Activated T-cell treated with anti-CD3 and anti-CD28 coated beads for 48 hours (primary cell): Measurements from ENCODE around the gene EFCAB11.
A peak's percentile ranks its signal among the peaks of the same experiment; 100 is the strongest.

Experiments used
- DNase-seq: peaks from one replicate; pipeline ENCODE4 v3.0.0-alpha.2; 2020; ENCODE audit warnings: low read depth

The EFCAB11 gene

GRCh38 chr14:89954070-89955021, at the start of gene EFCAB11:
Gene EFCAB11, minus strand, starts transcription at chr14:89954730. Its CDS starts 70 bp downstream, at chr14:89954660.
- peak; percentile 92 for DNase-seq

GRCh38 chr14:90003526-90004307, 49.2 kb upstream of the EFCAB11 start:
- DNase-seq = no peak

DNA sequence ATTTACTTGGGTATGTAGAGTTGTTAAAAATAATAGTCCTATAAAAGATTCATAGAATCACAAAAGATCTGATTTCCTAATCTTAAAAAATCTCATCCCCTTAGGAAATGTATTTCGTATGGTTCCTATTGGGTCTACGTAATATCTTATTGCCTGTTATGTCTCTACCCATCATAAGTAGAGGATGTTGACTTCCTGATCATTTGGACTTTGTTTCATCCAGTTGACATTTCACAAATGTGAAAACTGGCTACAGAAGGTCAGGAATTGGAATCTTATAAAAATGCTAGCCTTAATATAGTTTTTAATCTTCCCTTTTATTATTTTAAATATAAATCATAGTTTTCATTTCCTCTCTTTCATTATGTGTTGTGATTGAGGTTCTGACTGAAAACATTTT, 46.4 kb upstream of the EFCAB11 start:
- DNase-seq = no peak

GRCh38 chr14:89996963-89997362, 42.4 kb upstream of the EFCAB11 start:
- no peak for DNase-seq

DNA sequence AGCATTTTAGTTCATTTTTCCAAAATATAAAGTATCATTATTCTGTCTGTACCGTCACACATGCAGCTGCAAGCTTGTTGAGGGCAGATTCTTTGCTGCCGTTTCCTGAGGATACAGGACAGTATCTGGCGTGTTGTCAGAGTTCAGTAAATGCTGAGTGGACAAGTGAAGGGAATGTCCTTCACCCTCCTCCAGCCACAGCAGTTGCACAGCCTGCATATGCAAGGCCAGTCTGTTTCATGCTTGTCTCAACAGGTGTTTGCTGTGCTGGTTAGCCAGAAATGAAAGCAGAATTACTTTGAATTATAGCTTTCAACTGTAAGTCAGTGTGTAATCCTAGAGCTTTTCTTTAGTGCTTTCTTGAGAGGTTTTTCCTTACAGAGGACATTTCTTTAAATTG, 37.7 kb upstream of the EFCAB11 start:
- DNase-seq = no peak

- no peak for DNase-seq
Measured at GRCh38 chr14:89990623-89991275, 36.2 kb upstream of the EFCAB11 start.

DNA sequence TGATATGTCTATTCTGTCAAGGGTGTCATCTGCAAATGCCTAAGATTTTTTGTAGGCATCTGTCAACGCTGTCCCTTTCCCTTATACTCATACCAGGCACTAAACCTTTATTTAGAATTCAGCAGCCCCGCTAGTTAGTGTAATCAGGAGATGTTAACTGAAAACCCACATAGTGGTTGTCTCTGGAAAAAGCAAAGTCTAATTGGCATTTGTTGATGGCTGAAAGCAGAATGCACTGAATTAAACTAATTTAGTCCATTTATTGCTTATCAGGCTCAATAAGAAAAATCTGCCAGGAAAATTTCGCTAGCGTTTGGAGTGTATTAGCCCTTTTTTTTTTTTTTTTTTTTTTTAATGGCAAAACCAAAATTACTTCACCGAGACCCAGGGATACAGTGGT, 35.7 kb upstream of the EFCAB11 start:
- DNase-seq = no peak

DNA sequence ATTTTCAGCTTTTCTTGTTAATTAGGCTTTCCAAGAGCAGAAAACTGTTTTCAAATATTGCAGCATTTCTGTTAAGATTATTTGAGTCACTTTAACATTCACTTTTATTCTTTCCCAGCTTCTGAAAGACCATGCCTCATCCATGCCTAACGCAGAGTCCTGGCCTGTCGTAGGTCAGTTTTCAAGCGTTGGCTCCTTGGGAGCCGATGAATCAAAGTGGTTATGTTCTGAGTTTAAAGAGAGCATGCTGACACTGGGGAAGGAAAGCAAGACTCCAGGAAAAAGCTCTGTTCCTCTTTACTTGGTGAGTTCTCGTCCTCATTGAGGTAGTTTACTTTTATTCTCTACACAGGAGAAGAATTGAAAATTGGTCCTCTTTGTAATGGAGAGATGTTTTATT, 34.3 kb upstream of the EFCAB11 start:
- no peak for DNase-seq

DNA sequence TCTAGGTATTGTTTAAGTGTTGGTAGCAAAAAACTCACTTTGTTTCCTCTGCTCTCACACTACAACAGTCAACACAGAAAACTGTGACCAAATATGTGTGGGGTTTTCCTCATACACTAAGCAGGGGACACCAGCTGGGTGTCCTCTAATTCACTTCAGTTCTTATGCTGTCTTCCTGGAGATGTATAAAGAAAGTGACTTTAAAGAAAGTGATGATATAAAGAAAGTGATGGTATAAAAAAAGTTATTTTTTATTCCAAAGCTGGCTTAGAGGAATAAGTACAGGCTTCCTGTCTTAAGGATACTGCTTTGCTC, 32.6 kb upstream of the EFCAB11 start:
- DNase-seq = no peak

DNA sequence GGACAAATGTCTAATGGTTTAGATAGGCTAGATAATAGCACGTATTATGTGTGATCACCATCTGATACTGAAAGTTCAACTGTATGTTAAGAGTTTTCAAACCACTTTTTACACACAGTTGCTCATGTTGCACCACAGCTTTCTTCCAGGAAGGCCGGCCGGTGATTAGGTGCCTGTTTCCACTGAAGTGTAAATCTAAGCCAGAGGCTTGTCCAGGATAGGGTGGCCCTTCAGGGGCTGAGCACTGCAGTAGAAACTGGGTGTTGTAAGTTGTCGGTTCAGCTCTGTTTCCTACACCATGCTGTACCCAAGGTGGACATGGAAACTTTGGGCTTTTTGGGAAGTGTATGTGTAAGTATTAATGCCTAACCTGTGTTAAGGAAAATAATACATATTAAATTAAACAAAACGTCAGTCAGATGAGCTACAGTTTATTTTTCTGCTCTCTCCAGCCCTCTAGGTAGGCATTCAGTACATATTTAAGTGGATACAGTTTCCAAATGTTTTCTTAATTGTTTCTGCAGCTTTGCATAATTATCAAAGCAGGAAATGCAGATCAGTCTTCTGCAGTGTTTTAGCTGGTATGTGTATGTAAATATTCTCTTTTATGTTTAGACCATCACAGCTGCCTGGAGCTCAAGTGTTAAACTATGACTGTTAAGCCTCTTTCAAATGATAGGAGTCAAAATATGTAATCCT, 32.1 kb upstream of the EFCAB11 start:
- no peak for DNase-seq

DNA sequence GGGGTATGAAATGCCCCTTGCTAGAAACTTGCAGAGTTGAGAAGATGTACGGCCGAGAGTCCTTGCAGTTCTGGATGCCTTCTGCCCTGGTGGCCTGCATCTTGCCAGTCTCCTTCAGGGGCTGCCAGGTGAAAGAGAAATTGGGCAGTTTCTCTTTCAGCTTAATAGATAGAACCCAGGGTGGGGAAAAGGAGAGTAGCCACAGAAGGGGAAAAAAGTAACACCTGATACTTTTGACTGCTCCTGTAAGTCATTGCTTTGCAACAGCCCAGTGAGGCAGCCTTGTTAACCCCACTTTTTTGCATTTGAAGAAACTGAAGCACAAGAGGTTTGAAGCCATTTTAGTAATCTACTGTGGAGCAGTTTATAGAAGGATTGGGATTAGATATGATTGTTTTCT, 28.8 kb upstream of the EFCAB11 start:
- no peak for DNase-seq

- no peak for DNase-seq
Measured at GRCh38 chr14:89978656-89979055, 24.1 kb upstream of the EFCAB11 start.

DNA sequence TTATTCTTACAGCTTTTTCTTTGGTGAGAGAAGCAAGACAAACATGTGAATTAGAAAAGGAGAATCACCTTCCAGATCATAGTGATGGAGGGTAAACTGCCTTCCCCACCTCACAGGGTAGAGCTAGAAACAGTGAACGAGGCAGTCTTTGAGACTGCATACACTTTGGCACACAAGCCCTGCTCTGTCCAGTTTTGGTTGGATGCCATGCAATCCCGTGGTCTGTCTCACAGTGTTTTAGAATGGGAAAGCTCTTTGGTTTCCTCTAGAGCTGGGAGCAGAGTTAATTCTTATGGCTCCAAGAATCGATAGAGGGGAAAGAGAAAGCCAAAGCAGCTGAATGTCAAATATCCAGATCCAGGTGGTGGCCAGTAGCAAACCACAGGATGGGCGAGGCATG, 23.1 kb upstream of the EFCAB11 start:
- DNase-seq = no peak

DNA sequence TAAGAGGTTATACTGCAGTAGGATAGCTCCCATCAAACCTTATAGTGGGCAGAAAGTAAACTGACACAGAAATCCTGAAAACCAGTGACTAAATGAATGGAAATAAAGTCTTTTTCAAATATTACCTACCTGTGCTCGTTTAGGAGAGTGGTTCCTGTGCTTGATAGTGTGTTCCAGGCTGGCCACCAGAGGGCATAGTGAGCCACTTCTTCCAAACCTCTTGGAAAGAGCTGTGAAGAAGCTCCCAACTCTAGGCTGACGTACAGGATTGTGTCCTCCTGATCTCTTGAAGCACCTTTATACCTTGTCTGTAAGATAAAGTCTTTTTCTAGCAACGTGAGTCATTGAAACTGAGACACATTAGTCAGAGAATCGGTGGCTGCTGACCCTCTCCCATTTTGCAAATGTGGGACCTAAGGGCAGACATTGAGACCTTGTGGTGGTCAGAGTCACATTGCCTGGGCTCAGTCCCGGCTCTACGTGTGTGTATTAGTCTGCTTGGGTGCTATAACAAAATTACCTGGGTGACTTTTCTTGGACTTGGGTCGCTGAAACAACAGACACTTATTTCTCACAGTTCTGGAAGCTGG, 18.8 kb upstream of the EFCAB11 start:
- DNase-seq = peak; percentile 19

DNA sequence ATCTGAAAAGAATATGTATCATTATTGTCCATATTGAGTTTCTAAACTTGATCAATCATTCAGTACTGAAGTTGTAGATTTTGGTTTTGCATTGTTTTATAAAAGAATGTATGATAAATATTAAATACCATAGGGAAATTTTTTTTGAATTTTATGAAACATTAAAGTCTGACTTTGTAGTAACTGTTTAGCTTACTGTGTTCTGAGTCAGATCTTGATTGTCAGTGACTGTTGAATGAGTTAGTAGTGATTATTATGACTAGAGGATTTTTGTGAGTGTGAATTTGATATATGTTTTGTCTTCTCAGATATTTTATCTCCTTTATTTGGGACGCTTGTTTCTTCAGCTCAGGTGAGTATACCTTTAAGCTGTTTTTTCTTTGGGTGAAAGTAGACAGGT, 11.3 kb upstream of the EFCAB11 start:
- DNase-seq = no peak

DNA sequence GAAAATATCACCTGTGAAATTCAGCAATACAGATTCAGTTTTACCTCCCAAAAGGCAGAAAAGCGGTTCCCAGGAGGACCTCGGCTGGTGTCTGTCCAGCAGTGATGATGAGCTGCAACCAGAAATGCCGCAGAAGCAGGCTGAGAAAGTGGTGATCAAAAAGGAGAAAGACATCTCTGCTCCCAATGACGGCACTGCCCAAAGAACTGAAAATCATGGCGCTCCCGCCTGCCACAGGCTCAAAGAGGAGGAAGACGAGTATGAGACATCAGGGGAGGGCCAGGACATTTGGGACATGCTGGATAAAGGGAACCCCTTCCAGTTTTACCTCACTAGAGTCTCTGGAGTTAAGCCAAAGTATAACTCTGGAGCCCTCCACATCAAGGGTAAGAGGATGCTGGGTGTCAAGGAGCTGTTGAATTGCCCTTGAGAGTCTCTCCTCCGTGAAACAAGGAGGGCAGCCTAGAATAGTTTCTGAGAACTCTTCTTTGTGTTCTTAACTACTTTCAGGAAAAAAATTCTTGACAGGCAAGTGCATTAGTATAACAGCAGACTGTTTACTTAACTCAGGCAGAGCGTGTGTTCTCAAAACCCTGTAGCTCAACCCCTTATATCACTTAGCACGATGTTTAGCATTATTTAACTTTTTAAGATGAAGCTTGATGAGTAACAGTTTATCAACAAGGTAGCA, 8.9 kb upstream of the EFCAB11 start:
- no peak for DNase-seq

- DNase-seq = no peak
Measured at GRCh38 chr14:89960914-89961313, 6.4 kb upstream of the EFCAB11 start.

GRCh38 chr14:89959853-89960445, 5.4 kb upstream of the EFCAB11 start:
- DNase-seq = no peak

DNA sequence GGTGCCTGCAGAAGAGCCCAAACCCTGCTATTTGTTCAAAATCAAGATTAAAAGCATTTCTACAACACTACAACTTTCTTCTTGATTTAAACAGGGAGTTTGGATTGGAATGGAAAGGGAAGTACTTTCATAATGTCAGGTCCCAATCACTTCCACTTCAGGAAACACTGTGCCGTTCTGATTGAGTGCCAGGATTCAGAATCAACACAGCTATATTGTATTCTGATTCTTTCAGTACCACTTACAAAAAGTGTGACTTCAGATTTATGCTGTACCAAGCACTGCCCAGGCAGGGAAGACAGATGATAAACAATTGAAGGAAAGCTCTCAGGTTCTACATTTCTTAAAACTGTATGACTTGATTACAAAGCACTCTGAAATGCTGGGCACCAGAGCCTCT, 4.4 kb upstream of the EFCAB11 start:
- no peak for DNase-seq

DNA sequence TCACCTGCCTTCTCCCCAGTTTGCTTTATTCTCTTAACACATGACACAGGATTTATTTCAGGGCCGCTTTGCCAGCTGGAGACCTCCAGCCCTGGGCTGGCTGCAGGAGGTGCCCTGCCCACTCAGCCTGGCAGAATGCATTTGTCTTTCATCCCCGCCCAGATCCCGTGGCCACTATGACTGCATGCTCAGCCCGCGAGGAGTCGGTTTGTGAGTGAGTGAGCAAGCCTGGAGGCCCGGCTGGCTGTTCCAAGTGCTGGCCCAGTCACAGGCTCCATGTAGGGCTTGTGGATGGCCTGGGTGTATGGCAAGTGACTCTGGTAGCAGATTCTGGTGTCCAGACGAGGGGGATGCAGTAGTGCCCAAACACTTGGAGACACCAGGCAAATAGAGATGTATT, 3.3 kb upstream of the EFCAB11 start:
- DNase-seq = no peak

GRCh38 chr14:89957376-89957775, 2.8 kb upstream of the EFCAB11 start:
- DNase-seq = no peak
